Fibroblast of pulmonary artery (primary cell): ENCODE results near the gene TRMT1.
"Not testable (repeated sequence)": the region's sequence is repeated elsewhere in the genome, so short reads cannot be mapped to it uniquely, and the experiment has no call there.

Source experiments
- DNase-seq: peaks from one replicate; pipeline ENCODE4 v3.0.0-alpha.2; 2010; ENCODE audit warnings: low read depth
- H3K4me3 ChIP-seq: replicated peaks from 2 replicates; pipeline ENCODE4 v1.5.1; 2011; ENCODE audit warnings: low read depth, mild to moderate bottlenecking, control low read depth, low read length, moderate library complexity
- TF ChIP-seq, protein P1 (sequence below): IDR thresholded peaks from 2 replicates; pipeline ENCODE4 v1.5.1; 2011; ENCODE audit warnings: mild to moderate bottlenecking, control low read depth, low read length, inconsistent platforms; ENCODE audit errors: missing control alignments

Gene TRMT1

DNA sequence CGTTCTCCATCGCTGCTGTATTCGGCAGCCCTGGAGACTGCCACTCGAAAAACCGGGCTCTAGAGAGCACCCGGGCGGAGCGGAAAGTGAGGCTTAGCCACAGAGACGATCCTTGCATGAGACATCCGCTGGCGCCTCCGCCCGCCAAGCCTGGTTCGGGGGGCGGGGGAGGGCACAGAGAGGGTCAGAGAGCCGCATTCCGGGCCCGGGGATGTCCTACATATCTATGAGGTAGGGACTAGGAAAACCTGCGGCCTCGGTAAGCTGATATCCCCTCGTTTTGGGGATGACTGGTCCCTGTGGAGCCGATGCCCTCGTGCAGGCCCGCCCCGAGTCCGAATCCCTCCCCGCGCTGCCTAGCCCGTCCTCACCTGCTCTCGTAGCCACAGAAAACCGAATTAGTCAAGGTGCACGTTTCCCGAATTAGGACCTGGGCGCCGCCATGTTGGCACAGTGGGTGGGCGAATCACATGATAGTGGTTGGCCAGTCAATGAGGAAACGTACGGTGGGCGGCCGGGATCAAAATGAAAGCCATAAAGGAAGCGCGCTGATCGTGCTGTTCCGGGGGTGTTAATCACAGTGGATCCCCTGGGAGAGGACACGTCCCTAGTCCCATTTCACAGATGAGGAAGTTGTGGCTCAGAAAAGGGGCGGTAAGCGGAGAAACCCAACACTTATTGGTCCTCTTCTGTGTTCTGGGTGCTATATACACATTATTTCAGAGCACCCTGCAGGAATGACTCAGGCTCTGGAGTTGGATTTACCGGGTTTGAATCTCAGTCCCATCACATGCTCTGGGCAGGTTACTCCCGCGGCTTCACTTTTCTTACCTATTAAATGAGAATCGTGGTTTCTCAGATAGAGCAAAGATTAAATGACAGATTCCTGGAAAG lies at the start of gene TRMT1:
Gene TRMT1 (minus strand): TSS at position 459 of the 894 bp plus-strand sequence. CDS start 341 bp downstream, at position 118.
- peak; percentile 95 for DNase-seq
- peak within 1 kb of the TSS; percentile 96 for H3K4me3 ChIP-seq
- TF ChIP-seq, protein P1, sequence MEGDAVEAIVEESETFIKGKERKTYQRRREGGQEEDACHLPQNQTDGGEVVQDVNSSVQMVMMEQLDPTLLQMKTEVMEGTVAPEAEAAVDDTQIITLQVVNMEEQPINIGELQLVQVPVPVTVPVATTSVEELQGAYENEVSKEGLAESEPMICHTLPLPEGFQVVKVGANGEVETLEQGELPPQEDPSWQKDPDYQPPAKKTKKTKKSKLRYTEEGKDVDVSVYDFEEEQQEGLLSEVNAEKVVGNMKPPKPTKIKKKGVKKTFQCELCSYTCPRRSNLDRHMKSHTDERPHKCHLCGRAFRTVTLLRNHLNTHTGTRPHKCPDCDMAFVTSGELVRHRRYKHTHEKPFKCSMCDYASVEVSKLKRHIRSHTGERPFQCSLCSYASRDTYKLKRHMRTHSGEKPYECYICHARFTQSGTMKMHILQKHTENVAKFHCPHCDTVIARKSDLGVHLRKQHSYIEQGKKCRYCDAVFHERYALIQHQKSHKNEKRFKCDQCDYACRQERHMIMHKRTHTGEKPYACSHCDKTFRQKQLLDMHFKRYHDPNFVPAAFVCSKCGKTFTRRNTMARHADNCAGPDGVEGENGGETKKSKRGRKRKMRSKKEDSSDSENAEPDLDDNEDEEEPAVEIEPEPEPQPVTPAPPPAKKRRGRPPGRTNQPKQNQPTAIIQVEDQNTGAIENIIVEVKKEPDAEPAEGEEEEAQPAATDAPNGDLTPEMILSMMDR = no peak

DNA sequence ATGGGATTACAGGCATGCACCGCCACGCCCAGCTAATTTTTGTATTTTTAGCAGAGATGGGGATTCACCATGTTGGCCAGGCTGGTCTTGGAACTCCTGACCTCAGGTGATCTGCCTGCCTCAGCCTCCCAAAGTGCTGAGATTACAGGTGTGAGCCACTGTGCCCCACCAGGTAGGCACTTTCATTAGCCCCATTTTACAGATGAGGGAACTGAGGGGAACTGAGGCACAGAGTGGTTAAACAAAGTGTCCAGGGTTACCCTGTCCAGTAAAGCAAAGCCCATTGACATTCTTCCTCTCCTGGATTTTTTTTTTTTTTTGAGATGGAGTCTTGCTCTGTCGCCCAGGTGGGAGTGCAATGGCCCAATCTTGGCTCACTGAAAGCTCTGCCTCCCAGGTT lies 49.6 kb upstream of the TRMT1 start:
- H3K4me3 ChIP-seq, DNase-seq: not testable (repeated sequence)

DNA sequence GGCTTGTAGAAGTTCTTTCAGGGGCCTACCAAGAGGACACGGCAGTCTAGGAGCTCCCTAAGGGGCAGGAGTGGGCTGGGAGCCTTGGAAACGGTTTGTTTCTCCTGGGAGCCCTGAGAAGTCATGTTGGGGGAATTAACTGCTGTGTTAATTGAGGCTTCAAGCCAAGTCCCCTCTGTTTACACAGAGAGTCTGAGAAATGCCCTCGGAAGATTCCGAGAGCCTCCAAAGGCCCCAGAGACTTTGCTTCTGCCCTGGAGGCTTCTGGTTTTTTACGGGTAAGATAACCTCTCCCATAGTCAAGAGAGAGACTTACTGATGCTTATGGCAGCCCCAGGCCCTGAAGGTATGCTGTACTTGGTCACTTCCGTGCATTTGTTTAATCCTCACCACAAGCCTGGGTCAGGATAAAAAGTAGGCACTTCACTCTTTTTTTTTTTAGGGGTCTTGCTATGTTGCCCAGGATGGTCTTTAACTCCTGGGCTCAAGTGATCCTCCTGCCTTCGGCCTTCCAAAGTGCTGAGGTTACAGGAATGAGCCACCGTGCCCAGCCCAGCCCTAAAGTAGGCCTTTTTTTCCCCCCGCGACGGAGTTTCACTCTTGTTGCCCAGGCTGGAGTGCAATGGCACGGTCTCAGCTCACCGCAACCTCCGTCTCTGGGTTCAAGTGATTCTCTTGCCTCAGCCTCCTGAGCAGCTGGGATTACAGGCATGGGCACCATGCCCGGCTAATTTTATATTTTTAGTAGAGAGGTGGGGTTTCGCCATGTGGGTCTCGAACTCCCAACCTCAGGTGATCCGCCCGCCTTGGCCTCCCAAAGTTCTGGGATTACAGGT lies 48.8 kb upstream of the TRMT1 start:
- no peak for DNase-seq
- H3K4me3 ChIP-seq = no peak overlapping the region
- TF ChIP-seq, protein P1 = no peak

DNA sequence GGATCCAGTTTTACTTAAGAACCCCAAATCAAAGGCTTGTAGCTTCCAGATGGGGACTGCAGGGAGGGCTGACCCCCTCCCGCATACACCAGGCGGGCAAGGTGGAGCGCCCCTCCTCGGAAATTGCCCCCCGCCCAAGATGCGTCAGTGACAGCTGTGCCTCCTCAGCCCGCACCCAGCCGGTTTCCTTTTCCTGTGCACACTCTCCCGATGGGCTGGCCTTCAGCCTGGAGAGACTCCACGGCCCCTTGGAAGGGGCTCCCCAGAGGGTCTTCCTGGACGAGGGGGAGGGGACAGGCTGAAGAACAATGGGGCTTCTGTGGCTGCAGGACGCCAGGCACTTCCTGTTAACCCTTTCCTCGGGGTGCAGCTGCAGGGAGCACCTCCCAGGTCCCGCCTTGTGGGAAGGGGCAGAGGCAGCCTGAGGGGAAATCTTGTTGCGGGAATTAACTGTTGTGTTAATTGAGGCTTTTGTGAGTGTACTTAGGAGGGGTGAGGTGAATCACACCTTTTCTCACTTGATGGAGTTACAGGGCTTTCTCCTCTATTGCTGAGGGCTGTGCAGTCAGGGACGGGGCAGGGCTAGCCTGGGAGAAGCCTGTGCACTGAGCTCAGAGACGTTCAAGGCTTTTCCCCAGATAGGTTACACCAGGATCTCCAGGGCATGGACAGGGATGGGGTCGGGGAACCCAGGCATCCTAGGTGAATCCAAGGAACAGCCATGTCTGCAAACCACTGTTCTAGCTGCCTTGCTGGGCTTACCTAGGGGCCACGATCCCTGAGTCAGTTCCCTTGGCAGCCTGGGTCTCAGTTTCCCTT lies 48.0 kb upstream of the TRMT1 start:
- TF ChIP-seq, protein P1 = no peak
- peak overlapping the region; percentile 34 for H3K4me3 ChIP-seq
- DNase-seq = peak; percentile 97

DNA sequence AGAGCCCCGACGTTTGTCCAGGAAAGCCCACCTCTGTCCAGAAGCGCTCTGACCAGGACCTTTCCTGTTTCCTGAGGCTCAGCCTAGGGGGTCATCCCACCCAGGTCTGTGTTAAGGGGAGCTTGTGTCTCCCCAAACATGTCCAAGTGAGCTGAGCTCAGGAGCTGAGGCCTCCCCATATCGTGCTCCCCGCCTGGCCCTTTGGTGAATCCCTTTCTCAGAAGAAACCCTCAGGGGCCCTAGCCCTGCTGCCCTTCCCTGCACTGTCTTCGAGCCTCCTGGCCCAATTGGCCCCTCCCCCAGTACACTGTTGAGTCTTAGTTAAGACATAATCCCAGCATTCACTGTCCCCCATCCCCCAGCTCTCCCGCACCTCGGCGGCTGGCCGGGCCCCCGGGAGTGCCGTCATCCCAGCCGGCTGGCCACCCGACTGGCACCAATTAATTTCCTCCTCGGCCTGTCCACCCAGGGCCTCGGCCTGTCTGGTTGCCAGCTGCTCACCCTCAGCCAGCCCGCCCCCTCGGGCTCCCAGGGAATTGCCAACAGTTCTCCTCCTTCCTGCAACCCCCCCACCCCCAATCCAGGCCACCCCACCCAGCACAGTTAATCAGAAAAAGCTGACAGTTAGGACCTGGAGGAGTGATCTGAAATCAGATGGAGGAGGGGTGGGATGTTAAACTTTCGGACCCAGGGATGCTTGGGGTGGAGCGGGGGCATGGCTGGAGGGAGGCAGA lies 47.2 kb upstream of the TRMT1 start:
- DNase-seq = peak; percentile 94
- peak overlapping the region; percentile 45 for H3K4me3 ChIP-seq
- TF ChIP-seq, protein P1 = no peak

DNA sequence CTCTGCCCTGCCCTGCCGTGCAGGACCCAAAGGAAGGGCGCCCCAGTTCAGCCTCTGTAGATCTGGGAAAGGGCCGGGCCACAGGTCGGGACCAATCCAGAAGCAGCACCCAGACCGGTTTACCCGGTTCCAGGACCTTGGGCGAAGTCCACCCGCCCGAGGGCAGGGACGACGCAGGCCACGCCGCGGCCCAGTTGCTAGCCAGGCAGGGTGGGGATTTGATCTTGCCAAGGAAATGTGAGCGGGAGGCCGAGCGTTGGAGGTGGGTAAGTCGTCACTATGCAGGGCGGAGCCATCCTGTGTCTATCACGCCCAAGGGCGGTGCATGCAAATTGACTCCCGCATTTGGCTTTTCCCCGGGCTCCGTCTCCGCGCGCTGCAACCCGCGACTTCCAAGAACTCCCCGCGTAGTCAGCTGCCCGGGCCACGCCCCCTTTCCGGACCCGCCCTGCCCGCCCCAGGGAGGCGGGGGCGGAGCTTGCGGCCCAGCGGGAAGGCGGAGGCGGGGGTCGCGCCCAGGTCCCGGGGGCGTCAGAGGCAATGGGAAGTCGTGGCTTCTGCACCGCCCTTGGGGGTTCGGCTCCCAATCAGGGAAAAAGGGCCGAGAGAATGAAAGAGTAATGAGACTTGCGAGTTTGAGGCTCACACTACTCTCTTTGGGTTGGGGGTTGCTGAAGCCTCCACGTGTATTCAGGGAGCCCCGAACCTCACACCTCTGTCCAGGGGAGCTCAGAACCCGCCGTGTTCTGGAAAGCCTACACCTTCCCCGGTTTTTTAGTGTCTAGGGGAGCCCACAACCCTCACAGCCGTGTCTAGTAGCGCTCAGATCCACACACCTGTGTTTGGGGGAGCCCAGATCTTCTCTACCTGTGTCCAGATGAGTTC lies 46.4 kb upstream of the TRMT1 start:
- peak; percentile 99 for DNase-seq
- peak overlapping the region; percentile 45 for H3K4me3 ChIP-seq
- TF ChIP-seq, protein P1 = no peak
